GM18499 (cell line): ENCODE measurements around the gene OR1G1.
"Not testable (repeated sequence)": the region's sequence is repeated elsewhere in the genome, so short reads cannot be mapped to it uniquely, and the experiment has no call there.

ENCODE experiments used
- ATAC-seq: cut with Tn5 transposase; IDR thresholded peaks from one replicate; pipeline ENCODE4 v1.9.1; 2021; ENCODE audit warnings: moderate number of reproducible peaks; ENCODE audit not compliant: insufficient read depth, unreplicated experiment

The OR1G1 gene

DNA sequence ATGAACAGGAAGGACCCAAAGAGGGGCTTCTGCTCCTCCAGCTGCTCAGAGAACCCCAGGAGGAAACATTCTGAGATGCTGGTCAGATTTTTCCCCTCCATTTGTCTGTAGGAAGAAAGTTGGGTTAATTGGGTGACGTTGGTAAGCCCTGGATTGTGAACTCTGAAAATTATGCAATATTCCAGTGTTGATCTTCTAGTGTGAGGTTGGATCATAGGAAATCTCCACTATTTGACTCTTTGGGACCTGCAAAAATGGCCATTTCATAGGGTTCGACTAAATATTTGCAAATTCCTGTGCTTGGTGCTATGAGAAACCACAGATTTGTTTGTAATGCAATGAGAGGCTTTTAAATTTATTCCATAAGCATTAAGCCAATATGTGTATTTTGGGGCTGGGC lies at the start of gene OR1G1:
OR1G1 (minus strand) TSS at position 101 of the 400 bp plus-strand sequence; CDS start at position 101, 0 bp downstream.
- no peak for ATAC-seq

DNA sequence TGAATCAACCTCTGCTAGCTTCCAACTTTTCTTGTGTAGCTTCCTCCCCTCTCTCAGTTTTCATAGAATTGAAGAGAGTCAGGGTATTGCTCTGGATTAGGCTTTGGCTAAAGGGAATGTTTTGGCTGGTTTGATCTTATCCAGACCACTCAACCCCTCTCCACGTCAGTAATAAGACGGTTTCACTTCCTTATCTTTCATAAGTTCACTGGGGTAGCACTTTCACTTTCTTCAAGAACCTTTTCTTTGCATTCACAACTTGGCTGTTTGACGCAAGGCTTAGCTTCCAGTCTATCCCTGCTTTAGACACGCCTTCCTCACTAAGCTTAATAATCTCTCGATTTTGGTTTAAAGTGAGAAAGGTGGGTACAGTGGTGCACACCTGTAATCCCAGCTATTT lies 40.2 kb upstream of the OR1G1 start:
- no peak for ATAC-seq

DNA sequence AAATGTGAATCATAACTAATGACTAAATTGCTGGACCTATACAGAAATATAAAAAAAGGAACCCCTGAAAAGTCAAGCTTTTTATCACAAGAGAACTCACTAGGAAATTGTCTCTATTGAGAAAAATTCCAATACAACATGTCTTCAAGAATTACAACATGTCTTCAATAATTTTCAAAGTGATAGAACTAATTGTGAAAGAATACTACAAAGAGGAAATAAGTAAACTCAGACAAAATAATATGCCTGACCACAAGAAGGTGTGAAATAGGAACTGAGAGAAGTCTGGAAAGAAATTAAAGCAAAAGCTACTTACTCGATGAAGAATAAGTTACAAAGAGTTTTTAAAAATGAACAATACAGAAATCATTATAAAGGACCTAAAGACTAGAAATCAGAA lies 29.9 kb upstream of the OR1G1 start:
- ATAC-seq = no peak

- ATAC-seq = not testable (repeated sequence)
These were observed 10.1 kb upstream of the OR1G1 start for GRCh38 chr17:3137494-3137893.

DNA sequence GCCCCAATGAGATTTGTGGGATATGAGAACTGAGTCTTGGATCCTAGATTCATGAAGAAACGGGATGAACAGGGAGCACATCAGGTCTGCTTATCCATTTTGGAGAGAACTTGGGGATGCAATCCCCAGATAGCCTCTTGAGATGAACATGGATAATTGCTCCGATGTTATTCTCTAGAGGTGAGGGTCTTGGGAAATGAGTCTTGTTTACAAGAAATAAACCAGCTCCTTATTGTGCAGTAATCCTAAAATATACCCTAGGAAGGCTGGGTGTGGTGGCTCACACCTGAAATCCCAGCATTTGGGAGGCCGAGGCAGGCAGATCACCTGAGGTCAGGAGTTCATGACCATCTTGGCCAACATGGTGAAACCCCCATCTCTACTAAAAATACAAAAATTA lies 23.0 kb downstream of the OR1G1 start, which contains the start of gene OR1D2:
OR1D2 (minus strand) TSS at position 101 of the 400 bp plus-strand sequence. CDS start 11,426 bp downstream, outside the sequence.
- no peak for ATAC-seq
